Immature natural killer cell (primary cell): ENCODE data around the gene C3orf18. TPM values are rescaled to one million over a fixed set of nuclear protein-coding genes. Genes with fewer than 3 reads are reported as not detected.
"Not testable (repeated sequence)": the region's sequence is repeated elsewhere in the genome, so short reads cannot be mapped to it uniquely, and the experiment has no call there.

Experiments
- DNase-seq, 3 donors: peaks; one replicate each; pipeline ENCODE4 v3.0.0; 2022; ENCODE audit warnings: mixed read lengths in 1 of 3
- H3K27ac Mint-ChIP-seq, 6 donors: one replicate each; pipeline ENCODE4 v1.8.0; 2020; ENCODE audit warnings: mixed read lengths in 6 of 6, mild to moderate bottlenecking in 5 of 6, inconsistent platforms in 4 of 6, moderate library complexity in 3 of 6
- H3K27me3 Mint-ChIP-seq, 3 donors: one replicate each; pipeline ENCODE4 v1.8.0; 2020 to 2021; ENCODE audit warnings: low read depth in 3 of 3, mild to moderate bottlenecking in 3 of 3, mixed read lengths in 3 of 3, moderate library complexity in 3 of 3, inconsistent platforms in 1 of 3
- H3K36me3 Mint-ChIP-seq, 3 donors: one replicate each; pipeline ENCODE4 v1.8.0; 2020; ENCODE audit warnings: mixed read lengths in 3 of 3, inconsistent platforms in 2 of 3, mild to moderate bottlenecking in 2 of 3
- H3K4me1 Mint-ChIP-seq, 2 donors: one replicate each; pipeline ENCODE4 v1.8.0; 2020; ENCODE audit warnings: inconsistent platforms in 2 of 2, mild to moderate bottlenecking in 2 of 2, mixed read lengths in 2 of 2, moderate library complexity in 1 of 2
- H3K4me3 Mint-ChIP-seq, 5 donors: one replicate each; pipeline ENCODE4 v1.8.0; 2020; ENCODE audit warnings: mild to moderate bottlenecking in 5 of 5, mixed read lengths in 5 of 5, inconsistent platforms in 3 of 5, moderate library complexity in 3 of 5
- H3K9me3 Mint-ChIP-seq, 6 donors: one replicate each; pipeline ENCODE4 v1.8.0; 2020; ENCODE audit warnings: mild to moderate bottlenecking in 6 of 6, mixed read lengths in 6 of 6, inconsistent platforms in 4 of 6, moderate library complexity in 3 of 6
- polyA plus RNA-seq, 3 donors: library from polyadenylated mRNA; unstranded; fragments of 300-500 nt; fragmentation: Illumina TruSeq; gene quantifications; one replicate each; pipeline ENCODE4 v1.2.3, GENCODE V29; 2021

C3orf18 gene
- polyA plus RNA-seq, 3 donors from 2014 or later, result 8.8 to 28.8 (median 11.5) TPM

DNA sequence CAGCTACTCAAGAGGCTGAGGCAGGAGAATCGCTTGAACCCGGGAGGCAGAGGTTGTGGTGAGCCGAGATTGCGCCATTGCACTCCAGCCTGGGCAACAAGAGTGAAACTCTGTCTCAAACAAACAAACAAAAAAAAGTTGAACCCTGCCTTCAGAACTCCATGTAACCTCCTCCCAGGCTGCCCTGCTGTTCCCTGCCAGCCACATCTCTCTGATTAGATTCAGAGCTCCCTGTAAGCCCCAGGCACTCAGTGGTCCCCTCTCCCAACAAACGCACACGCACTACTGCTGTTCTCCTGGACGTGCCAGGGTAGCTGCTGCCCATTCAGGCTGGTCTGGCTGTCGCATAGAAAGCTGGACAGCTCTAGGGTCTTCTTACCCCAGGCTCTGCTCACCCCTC is 54.6 kb downstream of the C3orf18 start:
- DNase-seq, result not testable (repeated sequence)

DNA sequence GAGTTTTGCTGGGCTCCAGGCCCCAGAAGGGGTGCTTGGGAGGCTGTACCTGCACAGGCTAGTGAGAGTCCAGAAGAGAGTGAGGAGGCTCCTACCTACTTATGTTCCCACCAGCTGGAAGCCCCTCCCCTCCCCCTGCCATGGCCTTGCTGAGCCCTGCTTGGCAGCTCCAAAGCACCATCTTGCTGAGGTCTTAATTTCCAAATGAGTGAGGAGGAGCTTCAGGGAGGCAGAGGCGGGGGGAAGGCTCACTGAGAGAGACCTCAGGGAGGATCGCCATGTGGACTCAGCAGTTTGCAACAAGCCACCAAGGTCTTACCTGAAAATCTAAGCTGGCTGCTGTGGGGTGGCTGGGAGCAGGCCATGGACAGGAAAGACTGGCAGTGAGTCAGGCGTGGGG is 55.4 kb downstream of the C3orf18 start:
- DNase-seq, result no peak
- no peak overlapping the region for H3K4me3 Mint-ChIP-seq
- peaks cover 0 to 6% (median 4%) of the 10 kb centered on the region in 3 donors for H3K27me3 Mint-ChIP-seq
- no peak overlapping the region for H3K27ac Mint-ChIP-seq
- H3K9me3 Mint-ChIP-seq, result peaks cover 0 to 2% (median 0%) of the 10 kb centered on the region in 6 donors
- H3K4me1 Mint-ChIP-seq, result peaks cover 0 to 14% of the 10 kb centered on the region in 2 donors
- no peaks in the 10 kb centered on the region for H3K36me3 Mint-ChIP-seq

More for the DNA sequence above, 54.6 kb downstream of the C3orf18 start:
- Mint-ChIP-seq H3K27ac (peak overlapping the region in 1 of 6 donors; percentile 11), H3K4me1 (peaks cover 0 to 14% of the 10 kb centered on the region in 2 donors)
- H3K36me3 Mint-ChIP-seq, H3K27me3 Mint-ChIP-seq, H3K9me3 Mint-ChIP-seq, H3K4me3 Mint-ChIP-seq: not testable (repeated sequence)

GRCh38 chr3:50510325-50510724 is 57.2 kb downstream of the C3orf18 start:
- Mint-ChIP-seq H3K36me3 (no peaks in the 10 kb centered on the region), H3K4me1 (peaks cover 0 to 5% of the 10 kb centered on the region in 2 donors), H3K27ac (no peak overlapping the region), H3K4me3 (no peak overlapping the region), H3K9me3 (peaks cover 0 to 2% (median 0%) of the 10 kb centered on the region in 6 donors), H3K27me3 (peaks cover 0 to 6% (median 5%) of the 10 kb centered on the region in 3 donors)
- DNase-seq, result no peak

DNA sequence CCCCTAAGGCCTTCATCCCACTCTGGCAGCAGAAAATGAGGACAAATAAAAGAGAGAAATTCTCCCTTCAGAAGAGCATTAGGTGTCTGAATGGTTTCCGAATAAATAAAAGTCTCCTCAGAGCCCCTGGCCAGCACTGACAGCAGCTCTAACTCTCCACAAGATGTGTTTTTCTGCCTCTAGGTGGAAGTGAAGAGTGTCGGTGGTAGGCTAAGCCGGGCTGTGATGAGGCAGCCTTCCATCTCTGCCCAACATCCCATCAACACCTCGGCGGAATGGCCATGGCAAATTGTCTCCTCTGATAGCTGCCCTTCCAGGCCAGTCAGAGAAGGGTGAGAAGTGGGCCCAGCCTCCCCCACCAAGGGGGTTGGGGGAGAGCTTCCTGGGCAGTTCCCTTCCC is 57.8 kb downstream of the C3orf18 start:
- H3K36me3 Mint-ChIP-seq, result no peaks in the 10 kb centered on the region
- H3K4me1 Mint-ChIP-seq, result peaks cover 0 to 3% of the 10 kb centered on the region in 2 donors
- H3K27ac Mint-ChIP-seq, result no peak overlapping the region
- no peak for DNase-seq
- no peak overlapping the region for H3K4me3 Mint-ChIP-seq
- H3K27me3 Mint-ChIP-seq, result peaks cover 0 to 8% (median 7%) of the 10 kb centered on the region in 3 donors
- H3K9me3 Mint-ChIP-seq, result peaks cover 0 to 2% (median 0%) of the 10 kb centered on the region in 6 donors

GRCh38 chr3:50508821-50509220 is 58.7 kb downstream of the C3orf18 start:
- Mint-ChIP-seq H3K4me3 (no peak overlapping the region), H3K4me1 (peaks cover 0 to 5% of the 10 kb centered on the region in 2 donors), H3K27me3 (peaks cover 0 to 7% (median 5%) of the 10 kb centered on the region in 3 donors), H3K27ac (peak overlapping the region in 1 of 6 donors; percentile 13), H3K9me3 (peaks cover 0 to 2% (median 0%) of the 10 kb centered on the region in 6 donors), H3K36me3 (no peaks in the 10 kb centered on the region)
- DNase-seq, result no peak

Other genes starting within 250 kb of the C3orf18 start
- 10 to 100 TPM in 2 of 3 donors, 1 to 10 TPM in 1; 4.9 to 15.0 (median 10.8) TPM for gene HYAL2, start 245.0 kb downstream of the C3orf18 start, polyA plus RNA-seq
- 10 to 100 TPM; 42.9 to 70.4 (median 68.4) TPM for gene TUSC2, start 239.5 kb downstream of the C3orf18 start, polyA plus RNA-seq
- gene RASSF1, start 226.9 kb downstream of the C3orf18 start, polyA plus RNA-seq, result 100 to 1,000 TPM; 172 to 253 (median 187) TPM
- gene ZMYND10, start 222.0 kb downstream of the C3orf18 start, polyA plus RNA-seq, result 1 to 10 TPM; 2.3 to 3.7 (median 3.6) TPM
- 100 to 1,000 TPM in 2 of 3 donors, 10 to 100 TPM in 1; 77.5 to 104 (median 101) TPM for gene NPRL2, start 217.0 kb downstream of the C3orf18 start, polyA plus RNA-seq
- 100 to 1,000 TPM; 120 to 158 (median 131) TPM for gene CYB561D2, start 216.9 kb downstream of the C3orf18 start, polyA plus RNA-seq
- gene TMEM115, start 208.2 kb downstream of the C3orf18 start, polyA plus RNA-seq, result 10 to 100 TPM; 27.9 to 48.6 (median 36.6) TPM
- 1 to 10 TPM; 1.5 to 6.0 (median 2.3) TPM for gene CACNA2D2, start 64.1 kb downstream of the C3orf18 start, polyA plus RNA-seq
- gene HEMK1, start 1.8 kb upstream of the C3orf18 start, polyA plus RNA-seq, result 10 to 100 TPM; 18.3 to 54.9 (median 29.7) TPM
- gene CISH, start 44.0 kb upstream of the C3orf18 start, polyA plus RNA-seq, result 10 to 100 TPM in 1 of 3 donors, 1 to 10 TPM in 2; 4.5 to 23.2 (median 7.3) TPM
- gene MAPKAPK3, start 49.4 kb upstream of the C3orf18 start, polyA plus RNA-seq, result 10 to 100 TPM; 57.2 to 92.0 (median 91.2) TPM
- gene DOCK3, start 107.2 kb upstream of the C3orf18 start, polyA plus RNA-seq, result under 1 TPM in 2 of 3 donors, not detected in 1; 0.06 to 0.08 TPM